IMR-90 (cell line): Measurements from ENCODE around the gene HSPA6. TPM values are rescaled to one million over a fixed set of nuclear protein-coding genes. Genes with fewer than 3 reads are reported as not detected.

Experiments used
- ATAC-seq: fragments of 200-7000 bp; cut with Tn5 transposase; 2 replicates; pipeline ENCODE4 v1.9.1; 2020; ENCODE audit warnings: low read depth, mild to moderate bottlenecking, moderate library complexity
- BruUV-seq: library from RNA; stranded (reverse); fragments of 400-500 nt; replicated peaks from 2 replicates; lab custom pipeline; 2021; lab: Mats Ljungman, UMichigan
- CTCF ChIA-PET: fragments of 300-600 bp; formaldehyde crosslinking; extraction: SDS; loops from one replicate; lab custom pipeline; 2021; ENCODE audit warnings: antibody characterized with exemption; lab: Yijun Ruan, JAX
- POLR2A ChIA-PET: fragments of 300-600 bp; sonication (Branson Sonifier 250); formaldehyde crosslinking; loops from one replicate; lab custom pipeline; 2022; ENCODE audit warnings: antibody characterized with exemption; ENCODE audit not compliant: unreplicated experiment; lab: Charles Lee
- DNase-seq: peaks from one replicate; pipeline ENCODE4 v3.0.0; 2013
- H2AFZ ChIP-seq: replicated peaks from 2 replicates; pipeline ENCODE3; 2013; ENCODE audit warnings: low read length, mild to moderate bottlenecking; ENCODE audit not compliant: poor library complexity
- H2AK5ac ChIP-seq: 2 replicates; pipeline ENCODE4 v1.6.1; 2013; ENCODE audit warnings: low read depth, low read length, inconsistent platforms
- H2AK9ac ChIP-seq: replicated peaks from 2 replicates; pipeline ENCODE3; 2013; ENCODE audit warnings: mild to moderate bottlenecking, low read depth, low read length, moderate library complexity; ENCODE audit not compliant: poor library complexity
- H2BK120ac ChIP-seq: 2 replicates; pipeline ENCODE4 v1.6.1; 2013; ENCODE audit warnings: low read depth, low read length, inconsistent platforms
- H2BK15ac ChIP-seq: 3 replicates; pipeline ENCODE4 v1.6.1; 2013; ENCODE audit warnings: low read depth, low read length, inconsistent platforms
- H2BK20ac ChIP-seq: 2 replicates; pipeline ENCODE4 v1.6.1; 2013; ENCODE audit warnings: low read depth, mild to moderate bottlenecking, inconsistent platforms, low read length, moderate library complexity
- H2BK5ac ChIP-seq: 2 replicates; pipeline ENCODE4 v1.6.1; 2013; ENCODE audit warnings: mild to moderate bottlenecking, low read depth, low read length, inconsistent platforms; ENCODE audit not compliant: poor library complexity, severe bottlenecking
- H3K14ac ChIP-seq: replicated peaks from 2 replicates; pipeline ENCODE4 v1.6.1; 2013; ENCODE audit warnings: low read depth, low read length, inconsistent platforms
- H3K18ac ChIP-seq: 2 replicates; pipeline ENCODE4 v1.6.1; 2013; ENCODE audit warnings: low read depth, low read length, control low read depth
- H3K23ac ChIP-seq: 2 replicates; pipeline ENCODE4 v1.6.1; 2013; ENCODE audit warnings: low read depth, low read length, inconsistent platforms
- H3K27ac ChIP-seq: 2 replicates; pipeline ENCODE4 v1.5.1; 2013; ENCODE audit warnings: mild to moderate bottlenecking, control low read depth, low read length; ENCODE audit not compliant: insufficient read depth
- H3K27me3 ChIP-seq: 2 replicates; pipeline ENCODE4 v1.6.1; 2013; ENCODE audit warnings: low read length; ENCODE audit not compliant: control insufficient read depth, insufficient read depth
- H3K36me3 ChIP-seq: 2 replicates; pipeline ENCODE4 v1.6.1; 2013; ENCODE audit warnings: low read length, mixed read lengths; ENCODE audit not compliant: control insufficient read depth, insufficient read depth
- H3K4ac ChIP-seq: 2 replicates; pipeline ENCODE4 v1.6.1; 2013; ENCODE audit warnings: low read depth, low read length, inconsistent platforms
- H3K4me1 ChIP-seq: 2 replicates; pipeline ENCODE4 v1.6.1; 2013; ENCODE audit warnings: low read length, mixed read lengths; ENCODE audit not compliant: control insufficient read depth, insufficient read depth
- H3K4me2 ChIP-seq: 2 replicates; pipeline ENCODE4 v1.6.1; 2013; ENCODE audit warnings: low read depth, mild to moderate bottlenecking, control low read depth, low read length, moderate library complexity
- H3K4me3 ChIP-seq: 2 replicates; pipeline ENCODE4 v1.5.1; 2013; ENCODE audit warnings: low read depth, mild to moderate bottlenecking, control low read depth, low read length, moderate library complexity; ENCODE audit not compliant: insufficient read depth
- H3K56ac ChIP-seq: 2 replicates; pipeline ENCODE4 v1.6.1; 2013; ENCODE audit warnings: low read length, inconsistent platforms; ENCODE audit not compliant: insufficient read depth; ENCODE audit errors: extremely low read depth
- H3K79me1 ChIP-seq, 2 experiments: 2 replicates each; pipeline ENCODE4 v1.6.1; 2013; ENCODE audit warnings: low read length in 2 of 2, inconsistent platforms in 1 of 2, low read depth in 1 of 2
- H3K9ac ChIP-seq: 2 replicates; pipeline ENCODE4 v1.6.1; 2013; ENCODE audit warnings: low read depth, low read length, control low read depth
- H3K9me1 ChIP-seq: 2 replicates; pipeline ENCODE4 v1.6.1; 2013; ENCODE audit warnings: low read length, inconsistent platforms; ENCODE audit not compliant: insufficient read depth
- H3K9me3 ChIP-seq: 2 replicates; pipeline ENCODE4 v1.6.1; 2013; ENCODE audit warnings: low read length; ENCODE audit not compliant: control insufficient read depth, insufficient read depth
- H4K20me1 ChIP-seq: 2 replicates; pipeline ENCODE4 v1.6.1; 2013; ENCODE audit warnings: low read length, inconsistent platforms; ENCODE audit not compliant: insufficient read depth
- H4K5ac ChIP-seq: 2 replicates; pipeline ENCODE4 v1.6.1; 2013; ENCODE audit warnings: mild to moderate bottlenecking, low read depth, low read length, control low read depth
- H4K8ac ChIP-seq, 2 experiments: 2 replicates each; pipeline ENCODE4 v1.6.1; 2013; ENCODE audit warnings: low read depth in 2 of 2, low read length in 2 of 2, control low read depth in 1 of 2, inconsistent platforms in 1 of 2
- H4K91ac ChIP-seq: 2 replicates; pipeline ENCODE4 v1.6.1; 2013; ENCODE audit warnings: low read depth, low read length, inconsistent platforms; ENCODE audit not compliant: insufficient read depth
- BHLHE40 ChIP-seq: fragments of 150-350 bp; IDR thresholded peaks from 2 replicates; pipeline ENCODE4 v1.6.1; 2016; ENCODE audit warnings: mild to moderate bottlenecking, low read depth, low read length
- CHD1 ChIP-seq: IDR thresholded peaks from 2 replicates; pipeline ENCODE4 v1.6.1; 2012; ENCODE audit warnings: low read depth, low read length, improper control_type of control experiment
- FOS ChIP-seq: fragments of 150-350 bp; IDR thresholded peaks from 2 replicates; pipeline ENCODE4 v1.6.1; 2016; ENCODE audit warnings: low read depth, low read length
- MXI1 ChIP-seq: IDR thresholded peaks from 2 replicates; pipeline ENCODE4 v1.6.1; 2012; ENCODE audit warnings: low read depth, mild to moderate bottlenecking, low read length, moderate library complexity, borderline replicate concordance
- RAD21 ChIP-seq: IDR thresholded peaks from 2 replicates; pipeline ENCODE4 v1.6.1; 2012; ENCODE audit warnings: low read length, improper control_type of control experiment
- WGBS, 2 experiments: methylation state at CpG; one replicate each; pipeline versions ENCODE4 v1.1.5 to v1.1.7; 2013; ENCODE audit warnings: missing lambda C conversion rate in 2 of 2; ENCODE audit not compliant: insufficient read length in 1 of 2; ENCODE audit errors: extremely low coverage in 2 of 2; 5-methylcytosine and 5-hydroxymethylcytosine counted together
- dilution Hi-C: fragments of 300-500 bp; cut with HindIII; formaldehyde crosslinking; loops from one replicate; pipeline ENCODE4 v1.14.3; 2018; ENCODE audit warnings: low sequenced_read_pairs; ENCODE audit not compliant: unreplicated experiment
- in situ Hi-C: fragments of 300-500 bp; cut with MboI; formaldehyde crosslinking; loops from 3 replicates; pipeline ENCODE4 v1.14.3; 2019; ENCODE audit warnings: low sequenced_read_pairs, inconsistent platforms, mixed read lengths
- intact Hi-C: fragments of 100-400 bp; cut with micrococcal nuclease; formaldehyde crosslinking; loops from 2 replicates; pipeline ENCODE4 v1.10.0; 2022
- polyA plus RNA-seq, 3 experiments: library from polyadenylated mRNA; depleted of rRNA; stranded (reverse); fragments of >200 nt; gene quantifications; 2 replicates each; pipeline ENCODE4 v1.2.3, GENCODE V29; 2012; ENCODE audit warnings: low replicate concordance in 1 of 3
- total RNA-seq: library from RNA; depleted of rRNA; stranded (reverse); fragments of >200 nt; gene quantifications from 2 replicates; pipeline ENCODE4 v1.2.3, GENCODE V29; 2012

The HSPA6 gene
- total and polyA plus RNA-seq, 2 of the 4 experiments (the other 2 are of a cell fraction): 0.54 to 0.67 TPM

DNA sequence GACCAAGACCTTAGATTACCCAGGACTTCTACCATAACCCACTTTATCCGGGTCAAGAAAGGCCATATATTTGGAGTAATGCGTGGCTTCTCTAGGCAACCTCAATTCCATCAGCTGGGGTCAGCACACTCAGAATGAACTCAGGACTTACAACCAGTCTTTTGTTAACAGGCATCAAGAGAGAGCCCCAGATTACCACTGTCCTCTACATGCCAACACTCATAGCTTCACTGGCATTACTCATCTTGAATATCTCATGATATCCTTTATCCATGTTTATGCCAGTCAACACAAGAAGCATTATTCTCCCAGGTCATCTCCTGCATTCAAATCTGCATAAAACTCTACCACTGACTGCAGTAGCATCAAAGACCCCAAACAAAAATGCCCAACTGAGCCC is 25.7 kb upstream of the HSPA6 start:
- Histone ChIP-seq H3K79me1 (no peaks in the 10 kb centered on the region), H3K56ac (no peak overlapping the region), H3K9ac (no peak overlapping the region), H2AFZ (no peak overlapping the region), H2AK9ac (no peak overlapping the region), H2BK5ac (no peak overlapping the region), H3K18ac (no peak overlapping the region), H3K9me3 (no peaks in the 10 kb centered on the region), H4K5ac (no peak overlapping the region), H4K20me1 (no peaks in the 10 kb centered on the region), H3K27ac (no peak overlapping the region), H3K27me3 (peaks cover 14% of the 10 kb centered on the region), H3K9me1 (no peaks in the 10 kb centered on the region), H2BK20ac (no peak overlapping the region), H3K4ac (no peak overlapping the region), H3K14ac (no peak overlapping the region), H3K36me3 (no peaks in the 10 kb centered on the region), H3K4me3 (no peak overlapping the region), H2BK120ac (no peak overlapping the region), H4K8ac (no peak overlapping the region), H3K4me1 (no peaks in the 10 kb centered on the region), H4K91ac (no peak overlapping the region), H3K23ac (no peak overlapping the region), H2AK5ac (no peak overlapping the region), H3K4me2 (no peak overlapping the region), H2BK15ac (no peak overlapping the region)
- DNase-seq (no peak), ATAC-seq (no peak)
- ChIA-PET POLR2A (no interaction called here), CTCF (no interaction called here)
- WGBS, 2 experiments: 83% methylated on average over 1 of the region's 2 CpGs; no CpG with 5 or more reads in 1 of the 2 experiments
- dilution Hi-C loops: no loop called here
- TF ChIP-seq FOS (no peak), CHD1 (no peak), RAD21 (no peak), MXI1 (no peak), BHLHE40 (no peak)
- BruUV-seq: no TSS peak
- in situ Hi-C loops: no loop called here
- intact Hi-C loops: no loop called here
